A673 (cell line): ENCODE measurements around the gene PABPN1L. TPM values are rescaled to one million over a fixed set of nuclear protein-coding genes. Genes with fewer than 3 reads are reported as not detected.

Experiments used
- BruUV-seq: library from RNA; stranded (reverse); fragments of 400-500 nt; replicated peaks from 2 replicates; lab custom pipeline; 2021; lab: Mats Ljungman, UMichigan
- CTCF ChIA-PET: fragments of 300-600 bp; sonication (Branson Sonifier 250); formaldehyde crosslinking; loops from one replicate; lab custom pipeline; 2022; ENCODE audit warnings: antibody characterized with exemption; lab: Charles Lee
- POLR2A ChIA-PET: fragments of 300-600 bp; sonication (Branson Sonifier 250); formaldehyde crosslinking; loops from one replicate; lab custom pipeline; 2022; ENCODE audit warnings: antibody characterized with exemption; ENCODE audit not compliant: low non-redundant PET; lab: Charles Lee
- DNase-seq: peaks from one replicate; pipeline ENCODE4 v3.0.0-alpha.2; 2015; ENCODE audit warnings: low spot score
- H3K27ac ChIP-seq: fragments of 200-600 bp; sonication (generic); 2 replicates; pipeline ENCODE4 v1.5.1; 2016; ENCODE audit warnings: mixed run types, low read depth, mild to moderate bottlenecking, mixed read lengths, antibody characterized with exemption, low read length; ENCODE audit not compliant: poor library complexity, severe bottlenecking
- H3K27me3 ChIP-seq: fragments of 200-600 bp; sonication (generic); replicated peaks from 2 replicates; pipeline ENCODE4 v1.6.1; 2017; ENCODE audit warnings: mixed run types, low read depth, mild to moderate bottlenecking, mixed read lengths, antibody characterized with exemption, low read length; ENCODE audit not compliant: insufficient read depth, poor library complexity
- H3K36me3 ChIP-seq: fragments of 200-600 bp; sonication (generic); 2 replicates; pipeline ENCODE4 v1.6.1; 2016; ENCODE audit warnings: mixed run types, mild to moderate bottlenecking, mixed read lengths, antibody characterized with exemption, low read length; ENCODE audit not compliant: insufficient read depth, poor library complexity, severe bottlenecking
- H3K4me1 ChIP-seq: fragments of 200-600 bp; sonication (generic); 2 replicates; pipeline ENCODE4 v1.6.1; 2017; ENCODE audit warnings: mixed run types, mild to moderate bottlenecking, mixed read lengths, antibody characterized with exemption, low read length; ENCODE audit not compliant: insufficient read depth, poor library complexity, severe bottlenecking
- H3K4me3 ChIP-seq: fragments of 200-600 bp; sonication (generic); 2 replicates; pipeline ENCODE4 v1.5.1; 2016; ENCODE audit warnings: low read depth, mixed run types, mild to moderate bottlenecking, mixed read lengths, low read length; ENCODE audit not compliant: poor library complexity, severe bottlenecking
- H3K9me3 ChIP-seq: fragments of 200-600 bp; sonication (generic); 2 replicates; pipeline ENCODE4 v1.6.1; 2016; ENCODE audit warnings: mixed run types, low read depth, mild to moderate bottlenecking, mixed read lengths, antibody characterized with exemption, low read length; ENCODE audit not compliant: poor library complexity, severe bottlenecking
- CTCF ChIP-seq: fragments of 300-800, 200-600 bp; sonication (generic); conservative IDR thresholded peaks from 2 replicates; pipeline ENCODE4 v1.5.1; 2017; ENCODE audit warnings: low read depth, mild to moderate bottlenecking, antibody characterized with exemption, low read length, moderate library complexity, mixed read lengths
- EZH2 ChIP-seq: fragments of 200-600 bp; sonication (generic); IDR thresholded peaks from 2 replicates; pipeline ENCODE4 v1.6.1; 2017; ENCODE audit warnings: borderline replicate concordance, low read depth, mild to moderate bottlenecking, mixed read lengths, antibody characterized with exemption, low read length; ENCODE audit not compliant: poor library complexity, severe bottlenecking
- intact Hi-C: fragments of 100-400 bp; cut with micrococcal nuclease; formaldehyde crosslinking; loops from one replicate; pipeline ENCODE4 v1.10.0; 2022; ENCODE audit not compliant: unreplicated experiment
- total RNA-seq: library from RNA; stranded (reverse); gene quantifications from 2 replicates; pipeline ENCODE4 v1.2.3, GENCODE V29; 2021

Gene PABPN1L
- total RNA-seq, 1 experiment from 2014 or later, result not detected

- no TSS peak for BruUV-seq
These were observed 47.4 kb upstream of the PABPN1L start for GRCh38 chr16:88913870-88914269.

GRCh38 chr16:88913001-88913612 is 46.6 kb upstream of the PABPN1L start:
- Histone ChIP-seq H3K27ac (no peak overlapping the region), H3K9me3 (no peaks in the 10 kb centered on the region), H3K27me3 (no peaks in the 10 kb centered on the region), H3K36me3 (no peaks in the 10 kb centered on the region), H3K4me1 (peaks cover 8% of the 10 kb centered on the region), H3K4me3 (no peak overlapping the region)
- CTCF ChIA-PET, result no interaction called here
- no TSS peak for BruUV-seq
- POLR2A ChIA-PET, result interaction anchor here (0.6 kb wide), 1 partner anchor 7 kb away, joined by 17 read pairs; no protein-coding TSS in a partner anchor
- intact Hi-C loops, result no loop called here
- TF ChIP-seq CTCF, result no peak
- TF ChIP-seq EZH2, result no peak
- DNase-seq, result no peak

More at GRCh38 chr16:88913870-88914269, 47.4 kb upstream of the PABPN1L start:
- DNase-seq, result no peak
- intact Hi-C loops, result no loop called here
- Histone ChIP-seq H3K4me3 (no peak overlapping the region), H3K4me1 (peaks cover 8% of the 10 kb centered on the region), H3K27ac (no peak overlapping the region), H3K27me3 (no peaks in the 10 kb centered on the region), H3K36me3 (no peaks in the 10 kb centered on the region), H3K9me3 (no peaks in the 10 kb centered on the region)
- CTCF ChIA-PET, result no interaction called here
- TF ChIP-seq CTCF (no peak), EZH2 (no peak)
- POLR2A ChIA-PET, result interaction anchor here (0.6 kb wide), 1 partner anchor 8 kb away, joined by 17 read pairs; no protein-coding TSS in a partner anchor

GRCh38 chr16:88912556-88912955 is 46.1 kb upstream of the PABPN1L start:
- no peaks in the 10 kb centered on the region for H3K9me3 ChIP-seq
- no peak for DNase-seq
- CTCF ChIA-PET, result no interaction called here
- intact Hi-C loops, result no loop called here
- no peak overlapping the region for H3K27ac ChIP-seq
- no peaks in the 10 kb centered on the region for H3K27me3 ChIP-seq
- peaks cover 8% of the 10 kb centered on the region for H3K4me1 ChIP-seq
- no peaks in the 10 kb centered on the region for H3K36me3 ChIP-seq
- H3K4me3 ChIP-seq, result no peak overlapping the region
- TF ChIP-seq EZH2 (no peak), CTCF (no peak)
- POLR2A ChIA-PET, result no interaction called here
- BruUV-seq, result no TSS peak
